HG02759 (cell line): ENCODE measurements around the gene TNIK.
"Not testable (repeated sequence)": the region's sequence is repeated elsewhere in the genome, so short reads cannot be mapped to it uniquely, and the experiment has no call there.

Experiments
- ATAC-seq: cut with Tn5 transposase; IDR thresholded peaks from one replicate; pipeline ENCODE4 v1.9.1; 2021; ENCODE audit warnings: mild to moderate bottlenecking, moderate library complexity; ENCODE audit not compliant: unreplicated experiment

The TNIK gene

DNA sequence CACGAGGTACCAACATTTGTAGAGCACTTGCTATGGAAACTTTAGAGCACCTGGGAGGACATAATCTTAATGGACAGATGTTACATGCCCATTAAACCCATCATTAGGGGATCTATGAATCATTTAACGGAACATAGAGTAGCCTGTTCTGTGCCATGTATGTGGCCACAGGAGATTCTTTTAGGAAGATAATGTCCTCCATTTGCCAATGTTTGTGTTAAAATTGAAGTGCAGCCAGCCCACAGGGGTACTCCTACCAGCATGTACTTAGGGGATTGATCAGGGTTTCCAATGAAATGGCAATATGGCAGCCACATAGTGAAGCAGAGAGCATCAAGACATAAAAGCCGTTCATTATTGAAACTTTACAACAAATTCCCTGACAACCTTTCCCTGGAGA lies 70.7 kb downstream of the TNIK start:
- ATAC-seq, result no peak

GRCh38 chr3:171388527-171388926 lies 71.7 kb downstream of the TNIK start:
- no peak for ATAC-seq

- no peak for ATAC-seq
These were observed 73.1 kb downstream of the TNIK start for GRCh38 chr3:171387062-171387461.

- ATAC-seq, result no peak
These were observed 75.1 kb downstream of the TNIK start for GRCh38 chr3:171385086-171385485.

- no peak for ATAC-seq
These were observed 75.9 kb downstream of the TNIK start for GRCh38 chr3:171384101-171384891.

DNA sequence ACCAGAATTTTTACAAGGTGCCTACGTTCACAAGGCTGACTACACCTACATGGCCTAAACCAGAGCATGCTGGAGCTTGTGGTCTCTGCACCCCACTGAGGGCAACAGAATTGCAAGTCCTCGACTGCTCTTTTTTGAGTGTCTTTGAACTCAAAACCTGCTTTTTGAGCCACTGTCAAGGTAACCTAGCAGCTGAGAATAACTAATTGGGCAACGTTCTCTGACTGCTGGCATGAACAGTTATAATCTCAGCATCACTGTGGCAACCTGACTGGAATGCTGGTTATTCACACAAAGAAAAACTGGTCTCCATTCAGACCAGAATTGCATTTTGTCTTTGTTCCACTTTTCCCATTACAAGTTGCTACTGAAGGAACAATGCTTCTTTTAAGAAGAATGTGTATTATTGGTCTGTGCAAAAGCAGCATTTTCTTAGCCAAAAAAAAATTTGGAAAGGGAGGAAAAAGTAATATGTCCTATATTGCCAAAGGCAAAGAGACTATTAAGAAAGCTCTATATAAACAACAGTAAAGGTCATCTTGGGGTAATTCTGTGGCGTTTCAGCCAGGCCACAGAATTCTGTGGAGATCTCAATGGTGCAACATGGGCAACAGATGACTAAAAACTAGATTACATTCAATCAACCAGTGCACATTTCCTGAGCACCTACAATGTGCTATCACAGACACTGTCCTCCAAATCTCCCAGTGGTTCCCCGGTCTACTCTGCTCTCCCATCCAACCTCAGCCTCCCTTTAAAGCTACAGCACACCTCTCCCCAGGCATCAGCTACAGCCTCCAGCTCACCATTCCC lies 76.8 kb downstream of the TNIK start:
- peak; percentile 72 for ATAC-seq

DNA sequence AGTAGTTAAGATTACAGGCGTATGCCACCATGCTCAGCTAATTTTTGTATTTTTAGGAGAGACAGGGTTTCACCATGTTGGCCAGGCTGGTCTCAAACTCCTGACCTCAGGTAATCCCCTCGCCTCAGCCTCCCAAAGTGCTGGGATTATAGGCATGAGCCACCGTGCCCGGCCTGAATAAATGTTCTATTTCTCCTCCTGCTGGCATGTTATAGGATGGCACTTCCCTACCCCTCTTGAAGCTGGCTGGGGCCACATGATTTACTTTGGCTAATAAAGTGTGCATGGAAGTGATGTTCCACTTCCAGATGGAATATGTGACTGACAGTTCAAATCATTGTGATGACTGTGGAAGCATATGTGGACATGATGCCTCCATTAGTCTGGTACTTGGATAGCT lies 77.9 kb downstream of the TNIK start:
- ATAC-seq, result not testable (repeated sequence)

DNA sequence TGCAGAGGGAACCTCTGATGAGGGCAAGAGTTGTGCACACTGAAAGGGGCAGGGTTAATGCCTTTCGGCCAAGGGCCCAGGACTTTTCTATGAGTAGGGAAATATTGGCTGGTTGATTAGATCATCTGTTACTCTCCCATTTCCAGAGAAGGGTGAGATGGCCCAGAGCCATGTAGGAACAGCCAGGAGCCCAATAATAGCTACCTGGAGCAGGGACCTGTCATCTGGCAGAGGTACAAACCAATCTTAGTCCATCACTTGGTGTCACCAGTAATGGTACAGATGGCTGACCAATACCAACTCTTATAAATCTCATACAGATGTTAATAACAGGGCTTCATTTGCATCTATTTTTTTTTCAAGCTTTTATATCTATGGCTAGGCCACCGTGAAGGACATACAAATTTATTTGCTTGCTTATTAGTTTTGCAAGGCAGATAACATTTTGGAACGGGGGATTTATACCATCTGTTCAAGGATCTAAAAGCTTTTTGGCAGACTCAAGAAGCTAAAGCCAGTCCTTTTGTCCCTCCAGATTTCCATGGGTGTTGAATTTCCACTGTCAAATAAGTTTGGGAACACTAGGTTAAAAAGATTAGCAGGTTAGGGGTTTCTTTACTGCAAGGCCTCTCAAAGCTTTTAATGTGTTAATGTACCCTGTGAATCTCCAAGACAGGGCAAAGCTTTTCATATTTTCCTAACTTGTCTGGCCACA lies 79.3 kb downstream of the TNIK start:
- no peak for ATAC-seq

- no peak for ATAC-seq
These were observed 80.2 kb downstream of the TNIK start for GRCh38 chr3:171379961-171380483.

DNA sequence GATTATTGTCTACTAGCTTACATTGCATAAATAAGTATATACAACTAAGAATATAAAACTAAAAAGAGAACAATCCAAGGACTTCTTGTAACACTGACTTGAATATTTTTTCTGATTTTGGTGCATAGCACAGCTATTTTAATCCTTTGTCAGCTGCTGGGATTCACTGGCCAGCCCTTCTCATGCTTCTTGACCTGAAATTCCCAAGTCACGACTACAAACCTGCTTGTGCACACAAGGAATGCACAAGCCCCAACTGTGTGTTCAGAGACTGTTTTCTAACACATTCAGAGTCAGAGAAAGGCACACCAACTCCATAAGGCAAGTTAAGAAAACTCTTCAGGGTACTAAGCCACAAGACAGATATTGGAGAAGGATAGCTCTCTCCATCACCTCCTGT lies 80.9 kb downstream of the TNIK start:
- no peak for ATAC-seq

GRCh38 chr3:171378586-171378985 lies 81.6 kb downstream of the TNIK start:
- ATAC-seq, result no peak

DNA sequence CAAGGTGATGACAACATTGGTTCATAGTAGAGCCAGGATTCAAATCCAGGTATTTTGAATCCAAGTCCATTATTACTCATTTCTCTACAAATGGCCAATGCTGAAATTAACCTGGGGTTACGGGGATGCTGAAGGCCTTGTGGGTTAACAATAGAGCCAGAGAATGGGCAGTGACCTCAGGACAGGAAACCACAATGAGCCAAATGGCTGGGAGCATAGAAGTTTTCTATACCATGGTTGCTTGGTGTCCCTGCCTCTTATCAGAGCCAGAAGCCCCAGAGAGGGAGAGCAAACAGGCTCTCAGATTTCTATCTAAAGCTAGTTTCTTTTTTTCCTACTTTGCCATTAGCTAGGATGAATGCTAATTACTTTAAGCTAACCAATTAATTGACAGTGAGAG lies 82.3 kb downstream of the TNIK start:
- ATAC-seq, result no peak

- no peak for ATAC-seq
These were observed 83.6 kb downstream of the TNIK start for GRCh38 chr3:171376596-171376947.

GRCh38 chr3:171375666-171376595 lies 84.3 kb downstream of the TNIK start:
- ATAC-seq, result no peak

GRCh38 chr3:171374661-171375285 lies 85.4 kb downstream of the TNIK start:
- no peak for ATAC-seq

DNA sequence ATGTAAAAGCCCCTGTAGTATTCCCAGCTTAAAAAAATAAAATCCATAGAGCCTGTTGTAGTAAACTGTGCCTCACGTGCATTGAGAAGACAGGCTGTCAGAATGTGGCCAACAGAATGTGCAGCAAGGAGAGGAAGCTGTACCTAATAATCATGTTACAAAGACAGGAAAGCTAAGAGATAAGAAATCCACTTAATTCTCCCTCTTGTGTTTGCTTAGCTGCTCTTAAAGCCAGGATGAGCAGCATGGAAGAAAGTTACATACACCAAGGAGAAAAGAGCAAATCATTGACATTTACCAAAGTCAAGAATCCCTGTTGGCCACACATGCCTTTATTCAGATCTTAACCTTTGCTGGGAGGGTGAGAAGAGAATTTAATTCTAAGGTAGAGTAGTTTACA lies 85.9 kb downstream of the TNIK start:
- no peak for ATAC-seq

GRCh38 chr3:171373711-171374110 lies 86.5 kb downstream of the TNIK start:
- ATAC-seq, result no peak

GRCh38 chr3:171372694-171373093 lies 87.5 kb downstream of the TNIK start:
- no peak for ATAC-seq

DNA sequence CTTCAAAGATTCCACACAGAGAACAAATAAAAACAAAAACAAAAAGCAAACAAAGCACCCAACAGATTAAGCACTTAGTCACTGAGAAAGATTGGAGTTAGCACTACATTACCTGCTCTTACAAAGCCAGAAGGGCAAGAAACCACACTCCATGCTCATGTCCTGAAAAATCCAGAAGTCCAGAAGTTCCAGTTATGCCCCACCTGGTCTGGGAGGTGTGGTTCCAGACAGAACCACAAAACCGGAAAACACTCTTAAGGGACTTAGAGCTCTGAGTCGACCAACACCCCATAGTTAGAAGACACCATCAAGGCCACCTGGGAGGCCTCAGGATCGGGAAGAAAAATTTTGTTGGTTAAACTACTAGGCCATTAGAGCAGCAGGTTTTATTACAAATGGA lies 88.9 kb downstream of the TNIK start:
- no peak for ATAC-seq

DNA sequence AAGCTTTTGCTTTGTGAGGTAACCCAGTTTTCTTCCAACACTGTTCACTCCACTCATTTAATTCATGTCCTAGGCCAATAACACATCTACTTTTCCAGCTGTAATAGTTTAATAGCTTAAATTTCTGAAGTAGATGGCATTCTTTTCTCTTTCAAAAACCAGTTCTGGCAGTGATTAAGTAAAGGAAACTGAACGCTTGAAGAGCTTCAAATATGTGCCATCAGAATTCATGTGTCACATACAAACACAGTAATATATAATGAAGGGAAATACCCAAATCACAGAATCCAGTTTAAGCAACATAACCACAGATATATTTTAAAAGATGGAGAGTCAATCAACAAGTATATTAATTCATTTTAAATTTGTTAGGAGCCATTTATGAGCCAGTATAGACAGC lies 91.0 kb downstream of the TNIK start:
- ATAC-seq, result no peak
